HG03520 (cell line): Measurements from ENCODE around the gene CRIM1.

Experiments
- ATAC-seq: cut with Tn5 transposase; IDR thresholded peaks from one replicate; pipeline ENCODE4 v1.9.1; 2021; ENCODE audit warnings: mild to moderate bottlenecking, moderate library complexity; ENCODE audit not compliant: unreplicated experiment

Gene CRIM1

GRCh38 chr2:36392571-36393255 is 37.1 kb downstream of the CRIM1 start:
- ATAC-seq = no peak

- no peak for ATAC-seq
These were observed 38.2 kb downstream of the CRIM1 start for GRCh38 chr2:36393738-36394256.

GRCh38 chr2:36394804-36395203 is 39.2 kb downstream of the CRIM1 start:
- ATAC-seq = no peak

- no peak for ATAC-seq
These were observed 40.3 kb downstream of the CRIM1 start for GRCh38 chr2:36395866-36396265.

- no peak for ATAC-seq
These were observed 41.4 kb downstream of the CRIM1 start for GRCh38 chr2:36396878-36397539.

- ATAC-seq = no peak
These were observed 42.3 kb downstream of the CRIM1 start for GRCh38 chr2:36397728-36398413.

- no peak for ATAC-seq
These were observed 43.5 kb downstream of the CRIM1 start for GRCh38 chr2:36399050-36399449.

GRCh38 chr2:36403675-36404230 is 48.2 kb downstream of the CRIM1 start:
- peak; percentile 48 for ATAC-seq

GRCh38 chr2:36404318-36404717 is 48.7 kb downstream of the CRIM1 start:
- no peak for ATAC-seq

- peak; percentile 63 for ATAC-seq
These were observed 49.2 kb downstream of the CRIM1 start for GRCh38 chr2:36404754-36405153.

- no peak for ATAC-seq
These were observed 49.6 kb downstream of the CRIM1 start for GRCh38 chr2:36405183-36405582.

- no peak for ATAC-seq
These were observed 50.7 kb downstream of the CRIM1 start for GRCh38 chr2:36406296-36406695.

GRCh38 chr2:36407413-36407812 is 51.8 kb downstream of the CRIM1 start:
- no peak for ATAC-seq

- ATAC-seq = no peak
These were observed 52.7 kb downstream of the CRIM1 start for GRCh38 chr2:36408198-36408703.

- ATAC-seq = no peak
These were observed 53.8 kb downstream of the CRIM1 start for GRCh38 chr2:36409335-36409734.

- ATAC-seq = no peak
These were observed 54.4 kb downstream of the CRIM1 start for GRCh38 chr2:36409935-36410334.

- no peak for ATAC-seq
These were observed 55.1 kb downstream of the CRIM1 start for GRCh38 chr2:36410681-36411080.

GRCh38 chr2:36411962-36412444 is 56.4 kb downstream of the CRIM1 start:
- ATAC-seq = no peak

- no peak for ATAC-seq
These were observed 57.6 kb downstream of the CRIM1 start for GRCh38 chr2:36413218-36413617.

- ATAC-seq = no peak
These were observed 58.7 kb downstream of the CRIM1 start for GRCh38 chr2:36414307-36414706.

- no peak for ATAC-seq
These were observed 59.9 kb downstream of the CRIM1 start for GRCh38 chr2:36415381-36416022.
